DOHH2 (cell line): Measurements from ENCODE around the gene TMEM187.

ENCODE experiments used
- H3F3A ChIP-seq: fragments of 200-600 bp; sonication (generic), shearing (Covaris generic); 2 replicates; pipeline ENCODE4 v1.6.0; 2016; ENCODE audit warnings: antibody characterized with exemption, mild to moderate bottlenecking; ENCODE audit not compliant: control insufficient read depth, insufficient read depth
- H3K27ac ChIP-seq: fragments of 200-600 bp; sonication (generic); 2 replicates; pipeline ENCODE4 v1.5.1; 2014; ENCODE audit warnings: low read depth, mild to moderate bottlenecking, low read length, moderate library complexity
- H3K27me3 ChIP-seq: fragments of 200-600 bp; sonication (generic); 2 replicates; pipeline ENCODE4 v1.6.1; 2014; ENCODE audit warnings: mild to moderate bottlenecking, low read length, mixed read lengths; ENCODE audit not compliant: control insufficient read depth
- H3K36me3 ChIP-seq: fragments of 200-600 bp; sonication (generic); 2 replicates; pipeline ENCODE4 v1.6.1; 2014; ENCODE audit warnings: mild to moderate bottlenecking, low read length, moderate library complexity, mixed read lengths; ENCODE audit not compliant: control insufficient read depth
- H3K4me1 ChIP-seq: fragments of 200-600 bp; sonication (generic); 2 replicates; pipeline ENCODE4 v1.6.1; 2014; ENCODE audit warnings: mild to moderate bottlenecking, low read length, mixed read lengths; ENCODE audit not compliant: control insufficient read depth
- H3K4me2 ChIP-seq: fragments of 200-600 bp; sonication (generic); 2 replicates; pipeline ENCODE4 v1.6.0; 2014; ENCODE audit warnings: mild to moderate bottlenecking, low read length, moderate library complexity
- H3K4me3 ChIP-seq: fragments of 200-600 bp; sonication (generic); 2 replicates; pipeline ENCODE4 v1.5.1; 2014; ENCODE audit warnings: mild to moderate bottlenecking, low read length, mixed read lengths
- H3K79me2 ChIP-seq: fragments of 200-600 bp; sonication (generic); 2 replicates; pipeline ENCODE4 v1.6.1; 2014; ENCODE audit warnings: mild to moderate bottlenecking, low read length, mixed read lengths; ENCODE audit not compliant: control insufficient read depth
- H3K9me2 ChIP-seq: fragments of 200-600 bp; sonication (generic); replicated peaks from 2 replicates; pipeline ENCODE4 v1.6.1; 2014; ENCODE audit warnings: mild to moderate bottlenecking, low read length, mixed read lengths; ENCODE audit not compliant: control insufficient read depth
- H3K9me3 ChIP-seq: fragments of 200-600 bp; sonication (generic); 2 replicates; pipeline ENCODE4 v1.6.1; 2014; ENCODE audit warnings: antibody characterized with exemption, low read length, mixed read lengths; ENCODE audit not compliant: control insufficient read depth, insufficient read depth
- H4K20me1 ChIP-seq: fragments of 200-600 bp; sonication (generic); 2 replicates; pipeline ENCODE4 v1.6.0; 2014; ENCODE audit warnings: low read depth, mild to moderate bottlenecking, antibody characterized with exemption, low read length, moderate library complexity; ENCODE audit not compliant: control insufficient read depth, insufficient read depth
- EZH2phosphoT487 ChIP-seq: fragments of 200-600 bp; sonication (generic); IDR thresholded peaks from 2 replicates; pipeline ENCODE4 v1.6.1; 2017; ENCODE audit warnings: borderline replicate concordance, mild to moderate bottlenecking, antibody characterized with exemption, low read length, moderate library complexity, mixed read lengths
- TF ChIP-seq, protein P1 (sequence below): fragments of 200-600 bp; sonication (generic); IDR thresholded peaks from one replicate; pipeline ENCODE4 v1.5.1; 2014; ENCODE audit warnings: antibody characterized with exemption, mild to moderate bottlenecking, low read depth, low read length; ENCODE audit not compliant: poor library complexity, severe bottlenecking

The TMEM187 gene

DNA sequence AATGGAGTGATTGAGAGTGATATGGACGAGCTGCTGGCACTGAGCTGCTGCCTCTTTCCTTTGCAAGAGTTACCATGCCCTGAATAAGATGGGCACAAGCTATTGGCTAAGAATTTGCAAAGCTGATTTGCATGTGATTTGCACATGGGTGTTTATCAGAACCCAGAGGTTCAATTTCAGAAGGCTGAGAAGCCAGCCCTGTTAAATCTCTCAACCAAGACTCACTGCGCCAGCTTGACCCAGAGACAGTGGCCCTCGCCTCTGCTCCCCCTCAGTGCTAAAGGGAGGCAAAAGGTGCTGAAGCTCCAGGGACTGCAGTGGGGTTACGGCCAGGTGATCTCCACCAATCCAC is 47.2 kb upstream of the TMEM187 start:
- peaks cover 38% of the 10 kb centered on the region for H3K36me3 ChIP-seq
- TF ChIP-seq, protein P1, sequence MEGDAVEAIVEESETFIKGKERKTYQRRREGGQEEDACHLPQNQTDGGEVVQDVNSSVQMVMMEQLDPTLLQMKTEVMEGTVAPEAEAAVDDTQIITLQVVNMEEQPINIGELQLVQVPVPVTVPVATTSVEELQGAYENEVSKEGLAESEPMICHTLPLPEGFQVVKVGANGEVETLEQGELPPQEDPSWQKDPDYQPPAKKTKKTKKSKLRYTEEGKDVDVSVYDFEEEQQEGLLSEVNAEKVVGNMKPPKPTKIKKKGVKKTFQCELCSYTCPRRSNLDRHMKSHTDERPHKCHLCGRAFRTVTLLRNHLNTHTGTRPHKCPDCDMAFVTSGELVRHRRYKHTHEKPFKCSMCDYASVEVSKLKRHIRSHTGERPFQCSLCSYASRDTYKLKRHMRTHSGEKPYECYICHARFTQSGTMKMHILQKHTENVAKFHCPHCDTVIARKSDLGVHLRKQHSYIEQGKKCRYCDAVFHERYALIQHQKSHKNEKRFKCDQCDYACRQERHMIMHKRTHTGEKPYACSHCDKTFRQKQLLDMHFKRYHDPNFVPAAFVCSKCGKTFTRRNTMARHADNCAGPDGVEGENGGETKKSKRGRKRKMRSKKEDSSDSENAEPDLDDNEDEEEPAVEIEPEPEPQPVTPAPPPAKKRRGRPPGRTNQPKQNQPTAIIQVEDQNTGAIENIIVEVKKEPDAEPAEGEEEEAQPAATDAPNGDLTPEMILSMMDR, result no peak
- no peak for TF ChIP-seq EZH2phosphoT487
- H3K4me2 ChIP-seq, result peak overlapping the region; percentile 98
- peak overlapping the region; percentile 100 for H3K27ac ChIP-seq
- H3K4me3 ChIP-seq, result peak overlapping the region; percentile 98
- peaks cover 45% of the 10 kb centered on the region for H3K4me1 ChIP-seq
- H3K27me3 ChIP-seq, result no peaks in the 10 kb centered on the region
- peaks cover 40% of the 10 kb centered on the region for H3K79me2 ChIP-seq
- H3K9me2 ChIP-seq, result no peaks in the 10 kb centered on the region
- H3K9me3 ChIP-seq, result no peaks in the 10 kb centered on the region
- H3F3A ChIP-seq, result peaks cover 9% of the 10 kb centered on the region; the same call in 1 of the 2 replicates
- H4K20me1 ChIP-seq, result no peaks in the 10 kb centered on the region

DNA sequence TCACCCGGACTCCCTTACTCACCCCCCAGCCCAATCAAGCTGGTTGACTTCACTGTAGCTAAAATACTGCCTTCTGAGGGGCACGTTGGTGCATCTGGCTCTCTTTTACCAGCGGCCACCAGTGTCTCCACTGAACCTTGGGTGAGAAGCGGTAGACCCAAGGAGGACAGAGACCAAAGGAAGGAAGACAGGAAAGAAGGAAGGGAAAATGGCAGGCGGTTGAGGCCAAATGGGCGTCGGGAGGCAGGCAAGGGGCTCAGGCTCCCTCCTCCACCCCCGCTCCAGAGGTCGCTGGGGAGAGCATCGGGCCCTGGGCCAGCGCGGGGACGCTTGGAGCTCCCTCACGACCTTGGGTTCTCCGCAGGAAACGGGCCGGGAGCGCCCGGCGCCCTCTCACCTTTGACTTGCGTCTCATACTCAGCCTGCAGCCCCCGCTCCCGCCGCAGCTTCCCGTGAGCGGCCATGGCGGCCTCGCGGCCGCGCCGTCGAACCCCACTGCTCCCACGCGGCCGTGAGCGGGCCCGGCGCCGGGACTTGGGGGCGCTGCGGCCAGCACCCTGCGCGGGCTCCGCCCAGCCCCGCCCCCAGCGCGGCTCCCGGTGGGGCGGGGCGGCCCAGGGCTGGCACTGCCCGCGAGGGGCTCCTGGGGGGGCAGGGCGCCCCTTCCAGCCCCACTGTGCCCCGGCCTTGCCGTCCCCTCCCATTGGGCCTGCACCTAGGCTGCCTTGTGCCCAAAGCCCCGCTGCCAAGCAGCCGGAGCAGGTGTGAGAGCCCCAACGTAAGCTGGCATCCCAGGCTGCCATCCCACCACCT is 46.6 kb upstream of the TMEM187 start, which contains the start of gene ARHGAP4:
TSS of gene ARHGAP4 (minus strand) at position 526 of the 813 bp plus-strand sequence. CDS start at position 464, 62 bp downstream.
- H3F3A ChIP-seq, result peaks cover 9% of the 10 kb centered on the region; the same call in 1 of the 2 replicates
- H3K4me2 ChIP-seq, result peak within 1 kb of the TSS; percentile 98
- no peaks in the 10 kb centered on the region for H3K9me2 ChIP-seq
- H4K20me1 ChIP-seq, result no peaks in the 10 kb centered on the region
- peak within 1 kb of the TSS; percentile 100 for H3K27ac ChIP-seq
- peaks cover 44% of the 10 kb centered on the region for H3K36me3 ChIP-seq
- H3K79me2 ChIP-seq, result peaks cover 40% of the 10 kb centered on the region
- TF ChIP-seq, protein P1, result no peak
- TF ChIP-seq EZH2phosphoT487, result no peak
- H3K9me3 ChIP-seq, result no peaks in the 10 kb centered on the region
- no peaks in the 10 kb centered on the region for H3K27me3 ChIP-seq
- H3K4me1 ChIP-seq, result peaks cover 45% of the 10 kb centered on the region
- peak within 1 kb of the TSS; percentile 98 for H3K4me3 ChIP-seq

DNA sequence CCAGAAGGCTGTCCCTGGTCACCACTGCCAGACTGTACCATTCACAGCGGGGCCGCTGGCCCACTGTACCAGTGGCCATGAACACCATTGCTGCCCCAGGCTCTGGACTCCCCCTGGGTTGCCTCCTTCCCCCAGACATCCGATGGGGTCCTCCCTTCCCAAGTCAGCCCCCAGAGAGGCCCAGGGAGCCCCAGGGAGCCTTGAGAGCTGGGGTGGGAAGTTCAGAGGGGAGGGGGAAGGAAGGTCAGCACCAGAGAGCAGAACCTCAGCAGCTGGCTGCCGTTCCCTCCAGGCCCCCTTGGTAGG is 46.0 kb upstream of the TMEM187 start:
- H3K36me3 ChIP-seq, result peaks cover 48% of the 10 kb centered on the region
- H3K79me2 ChIP-seq, result peaks cover 41% of the 10 kb centered on the region
- peak overlapping the region; percentile 98 for H3K4me2 ChIP-seq
- no peaks in the 10 kb centered on the region for H4K20me1 ChIP-seq
- no peak for TF ChIP-seq EZH2phosphoT487
- TF ChIP-seq, protein P1, result no peak
- peak overlapping the region; percentile 100 for H3K27ac ChIP-seq
- H3K4me3 ChIP-seq, result peak overlapping the region; percentile 98
- peaks cover 45% of the 10 kb centered on the region for H3K4me1 ChIP-seq
- H3K9me2 ChIP-seq, result no peaks in the 10 kb centered on the region
- H3K9me3 ChIP-seq, result no peaks in the 10 kb centered on the region
- peaks cover 9% of the 10 kb centered on the region; the same call in 1 of the 2 replicates for H3F3A ChIP-seq
- no peaks in the 10 kb centered on the region for H3K27me3 ChIP-seq
